Sigmoid colon (tissue), 7 donors: ENCODE data around the gene FAM163B. TPM values are rescaled to one million over a fixed set of nuclear protein-coding genes. Genes with fewer than 3 reads are reported as not detected.

Source experiments
- DNase-seq: peaks from one replicate; pipeline ENCODE4 v3.0.0-alpha.2; 2019
- H3K27ac ChIP-seq, 4 donors: fragments of 200-600 bp; sonication (generic); one replicate each; pipeline ENCODE4 v1.5.1; 2016 to 2019; ENCODE audit warnings: mild to moderate bottlenecking in 1 of 4
- H3K27me3 ChIP-seq, 3 donors: fragments of 200-600 bp; sonication (generic); one replicate each; pipeline ENCODE4 v1.5.1; 2019; ENCODE audit warnings: mild to moderate bottlenecking in 1 of 3
- H3K36me3 ChIP-seq, 4 donors: fragments of 200-600 bp; sonication (generic); one replicate each; pipeline ENCODE4 v1.5.1; 2016 to 2019
- H3K4me1 ChIP-seq, 4 donors: fragments of 200-600 bp; sonication (generic); one replicate each; pipeline ENCODE4 v1.5.1; 2017 to 2019
- H3K4me3 ChIP-seq, 4 donors: fragments of 200-600 bp; sonication (generic); one replicate each; pipeline ENCODE4 v1.5.1; 2017 to 2019; ENCODE audit warnings: mild to moderate bottlenecking in 2 of 4, moderate library complexity in 1 of 4
- H3K9me3 ChIP-seq, 4 donors: fragments of 200-600 bp in 3 of 4; sonication (generic) in 3 of 4; one replicate each; pipeline versions ENCODE4 v1.5.1 to v1.6.1; 2013 to 2019
- EP300 ChIP-seq, 4 donors: sonication (generic); formaldehyde crosslinking; IDR thresholded peaks; one replicate each; pipeline ENCODE4 v1.6.1; 2017; ENCODE audit warnings: antibody characterized with exemption in 4 of 4
- POLR2A ChIP-seq, 2 donors: fragments of 450-650 bp; IDR thresholded peaks; one replicate each; pipeline ENCODE4 v1.6.1; 2016; ENCODE audit warnings: antibody characterized with exemption in 2 of 2, mild to moderate bottlenecking in 2 of 2, moderate library complexity in 2 of 2
- POLR2AphosphoS5 ChIP-seq, 4 donors: sonication (generic); formaldehyde crosslinking; IDR thresholded peaks; one replicate each; pipeline ENCODE4 v1.6.1; 2017; ENCODE audit warnings: antibody characterized with exemption in 4 of 4
- WGBS, 2 donors: extraction: QIAGEN DNeasy Blood & Tissue Kit; methylation state at CpG; one replicate each; pipeline ENCODE4 v1.1.7; 2013; 5-methylcytosine and 5-hydroxymethylcytosine counted together
- intact Hi-C: fragments of 100-400 bp; cut with DNase I; formaldehyde crosslinking; loops from one replicate; pipeline ENCODE4 v1.15.1; 2023
- polyA plus RNA-seq, 3 donors: library from polyadenylated mRNA; stranded (reverse); fragments of 200-250 nt; gene quantifications; one replicate each; pipeline ENCODE4 v1.2.3, GENCODE V29; 2013
- total RNA-seq, 4 donors: library from RNA; depleted of rRNA; stranded (reverse); fragments of >200 nt; gene quantifications; one replicate each; pipeline ENCODE4 v1.1.0, GENCODE V29; 2016
- TF ChIP-seq, protein P1 (sequence below), 4 experiments: fragments of 450-650 bp in 3 of 4; fragments of 200-600 bp in 1 of 4; IDR thresholded peaks; one replicate each; pipeline ENCODE4 v1.5.1; 2016 to 2019; ENCODE audit warnings: antibody characterized with exemption in 4 of 4, mild to moderate bottlenecking in 3 of 4, moderate library complexity in 2 of 4
- donor health status: healthy with polysubstance abuse.
- donor health status: Bipolar disorder and iron deficiency.
- donor health status: healthy.

The FAM163B gene
- total and polyA plus RNA-seq, 7 donors = 0.29 to 2.4 (median 1.2) TPM; not detected in 1

- intact Hi-C loops = no loop called here
Measured at GRCh38 chr9:133639613-133640012, 30.4 kb upstream of the FAM163B start.

DNA sequence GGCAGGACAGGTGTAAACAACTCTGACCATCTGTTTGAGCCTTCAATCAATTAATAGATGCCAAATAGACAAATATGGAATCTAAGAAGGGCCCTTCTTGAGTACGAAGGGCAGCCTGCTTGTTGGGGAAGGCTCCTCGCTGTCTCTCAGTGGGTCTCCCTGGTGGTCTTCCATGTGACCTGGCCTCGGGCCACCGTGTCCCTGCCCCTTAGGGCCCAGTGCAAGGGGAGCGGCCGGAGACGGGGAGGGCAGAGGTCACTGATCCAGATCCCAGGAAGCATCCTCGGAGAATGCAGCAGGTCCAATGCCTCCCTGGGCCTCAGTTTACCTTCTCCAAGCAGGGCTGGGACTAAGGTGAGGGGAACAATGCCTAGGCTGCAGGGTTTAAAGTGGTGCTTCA lies 29.5 kb upstream of the FAM163B start:
- TF ChIP-seq EP300 (IDR thresholded peaks at IDR 0.05) = no peak
- no peak for TF ChIP-seq POLR2A (IDR thresholded peaks at IDR 0.05)
- Histone ChIP-seq H3K27ac (no peak overlapping the region), H3K36me3 (no peaks in the 10 kb centered on the region), H3K4me3 (no peak overlapping the region), H3K4me1 (no peaks in the 10 kb centered on the region), H3K27me3 (peaks cover 0 to 14% (median 0%) of the 10 kb centered on the region in 3 donors), H3K9me3 (no peaks in the 10 kb centered on the region)
- WGBS, 2 donors = 71 to 85% methylated on average over 8 of the region's 8 CpGs
- DNase-seq = no peak
- intact Hi-C loops = no loop called here

More at GRCh38 chr9:133639613-133640012, 30.4 kb upstream of the FAM163B start:
- Histone ChIP-seq H3K36me3 (no peaks in the 10 kb centered on the region), H3K27me3 (peaks cover 0 to 9% (median 0%) of the 10 kb centered on the region in 3 donors), H3K4me3 (no peak overlapping the region), H3K4me1 (no peaks in the 10 kb centered on the region), H3K9me3 (no peaks in the 10 kb centered on the region), H3K27ac (no peak overlapping the region)
- 78 to 88% methylated on average over 8 of the region's 8 CpGs for WGBS, 2 donors
- no peak for TF ChIP-seq EP300 (IDR thresholded peaks at IDR 0.05)
- DNase-seq = no peak

DNA sequence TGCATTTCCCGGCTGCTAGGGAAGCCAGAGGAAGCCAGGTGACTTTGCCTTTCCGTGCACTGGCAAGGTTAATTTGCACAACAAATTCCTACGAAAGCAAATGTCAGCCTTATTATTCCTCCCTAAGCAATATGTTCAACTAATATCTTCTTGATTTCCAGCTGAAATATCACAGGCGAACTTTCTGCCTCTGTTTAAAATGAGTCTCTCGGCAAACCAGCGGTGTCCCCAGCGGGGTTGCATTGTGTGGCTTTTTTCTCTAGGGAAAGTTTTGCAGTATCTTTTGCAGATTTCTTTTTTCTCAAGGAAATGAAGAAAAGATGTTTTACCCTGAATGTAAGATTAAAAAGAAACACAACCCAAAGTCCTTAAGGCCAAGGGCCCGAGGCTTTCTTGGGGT lies 28.9 kb upstream of the FAM163B start:
- DNase-seq = no peak
- 70 to 72% methylated on average over 8 of the region's 8 CpGs for WGBS, 2 donors
- intact Hi-C loops = no loop called here
- Histone ChIP-seq H3K36me3 (no peaks in the 10 kb centered on the region), H3K4me3 (no peak overlapping the region), H3K27me3 (peaks cover 0 to 19% (median 0%) of the 10 kb centered on the region in 3 donors), H3K4me1 (no peaks in the 10 kb centered on the region), H3K9me3 (no peaks in the 10 kb centered on the region), H3K27ac (no peak overlapping the region)
- TF ChIP-seq, protein P1, sequence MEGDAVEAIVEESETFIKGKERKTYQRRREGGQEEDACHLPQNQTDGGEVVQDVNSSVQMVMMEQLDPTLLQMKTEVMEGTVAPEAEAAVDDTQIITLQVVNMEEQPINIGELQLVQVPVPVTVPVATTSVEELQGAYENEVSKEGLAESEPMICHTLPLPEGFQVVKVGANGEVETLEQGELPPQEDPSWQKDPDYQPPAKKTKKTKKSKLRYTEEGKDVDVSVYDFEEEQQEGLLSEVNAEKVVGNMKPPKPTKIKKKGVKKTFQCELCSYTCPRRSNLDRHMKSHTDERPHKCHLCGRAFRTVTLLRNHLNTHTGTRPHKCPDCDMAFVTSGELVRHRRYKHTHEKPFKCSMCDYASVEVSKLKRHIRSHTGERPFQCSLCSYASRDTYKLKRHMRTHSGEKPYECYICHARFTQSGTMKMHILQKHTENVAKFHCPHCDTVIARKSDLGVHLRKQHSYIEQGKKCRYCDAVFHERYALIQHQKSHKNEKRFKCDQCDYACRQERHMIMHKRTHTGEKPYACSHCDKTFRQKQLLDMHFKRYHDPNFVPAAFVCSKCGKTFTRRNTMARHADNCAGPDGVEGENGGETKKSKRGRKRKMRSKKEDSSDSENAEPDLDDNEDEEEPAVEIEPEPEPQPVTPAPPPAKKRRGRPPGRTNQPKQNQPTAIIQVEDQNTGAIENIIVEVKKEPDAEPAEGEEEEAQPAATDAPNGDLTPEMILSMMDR (IDR thresholded peaks at IDR 0.05) = no peak
- no peak for TF ChIP-seq EP300 (IDR thresholded peaks at IDR 0.05)
- TF ChIP-seq POLR2AphosphoS5 (IDR thresholded peaks at IDR 0.05) = no peak
- no peak for TF ChIP-seq POLR2A (IDR thresholded peaks at IDR 0.05)

DNA sequence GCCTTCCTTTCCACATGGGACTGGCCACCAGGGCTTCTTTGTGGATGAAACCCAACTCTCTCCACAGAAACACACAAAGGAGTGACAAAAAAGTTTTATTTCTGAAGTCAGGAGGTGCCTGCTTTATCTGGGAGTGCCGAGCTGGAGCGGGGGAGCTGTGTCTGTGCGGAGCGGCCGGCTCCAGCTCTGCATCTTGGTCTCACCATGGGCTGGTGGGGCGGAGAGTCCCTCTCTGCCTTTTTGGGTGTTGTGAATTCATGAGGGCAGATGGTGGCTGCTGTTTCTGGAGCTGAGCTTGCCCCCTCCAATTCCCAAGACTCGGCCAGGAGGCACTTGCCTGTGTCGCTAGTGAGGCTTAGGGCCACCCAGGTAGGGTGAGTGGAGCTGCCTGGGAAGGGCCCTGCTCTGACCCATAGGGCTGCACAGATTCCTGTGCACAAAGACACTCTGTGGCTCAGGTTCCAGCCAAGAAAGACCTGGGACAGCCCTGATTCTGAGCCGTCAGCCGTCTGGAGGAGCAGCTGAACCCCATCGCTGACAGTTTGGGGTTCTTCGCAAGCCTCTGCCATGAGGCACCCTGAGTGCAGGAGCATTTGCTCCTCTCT lies 28.4 kb upstream of the FAM163B start:
- no peaks in the 10 kb centered on the region for H3K9me3 ChIP-seq
- WGBS, 2 donors = 81% methylated on average over 12 of the region's 12 CpGs
- TF ChIP-seq POLR2A (IDR thresholded peaks at IDR 0.05) = no peak
- TF ChIP-seq POLR2AphosphoS5 (IDR thresholded peaks at IDR 0.05) = no peak
- no peaks in the 10 kb centered on the region for H3K4me1 ChIP-seq
- H3K36me3 ChIP-seq = no peaks in the 10 kb centered on the region
- DNase-seq = no peak
- H3K27me3 ChIP-seq = peaks cover 0 to 19% (median 0%) of the 10 kb centered on the region in 3 donors
- H3K27ac ChIP-seq = no peak overlapping the region
- intact Hi-C loops = no loop called here
- H3K4me3 ChIP-seq = no peak overlapping the region

DNA sequence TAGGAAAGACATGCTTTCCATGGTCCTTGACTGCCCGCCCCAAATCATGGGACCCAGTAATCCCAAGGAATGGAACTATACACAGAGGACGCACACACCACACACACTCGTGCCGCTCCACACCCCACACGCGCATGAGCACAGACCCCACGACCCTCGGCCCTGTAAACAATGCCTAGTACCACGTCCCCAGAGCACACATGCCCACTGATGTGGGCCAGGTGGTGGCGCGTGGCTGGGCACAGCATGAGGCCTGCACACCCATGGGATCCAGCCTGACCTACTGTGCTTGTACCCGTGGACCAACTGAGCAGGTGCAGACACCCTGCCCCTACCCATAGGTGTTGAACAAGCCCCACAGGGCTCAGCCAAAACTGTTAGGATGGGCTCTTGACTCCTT lies 27.7 kb upstream of the FAM163B start:
- no peaks in the 10 kb centered on the region for H3K9me3 ChIP-seq
- TF ChIP-seq, protein P1 (IDR thresholded peaks at IDR 0.05) = no peak
- TF ChIP-seq POLR2AphosphoS5 (IDR thresholded peaks at IDR 0.05) (no peak), EP300 (IDR thresholded peaks at IDR 0.05) (no peak), POLR2A (IDR thresholded peaks at IDR 0.05) (no peak)
- H3K4me3 ChIP-seq = no peak overlapping the region
- no peaks in the 10 kb centered on the region for H3K4me1 ChIP-seq
- 79 to 88% methylated on average over 12 of the region's 12 CpGs for WGBS, 2 donors
- no peak for DNase-seq
- intact Hi-C loops = no loop called here
- H3K27me3 ChIP-seq = peaks cover 0 to 19% (median 0%) of the 10 kb centered on the region in 3 donors
- H3K36me3 ChIP-seq = no peaks in the 10 kb centered on the region
- H3K27ac ChIP-seq = no peak overlapping the region

DNA sequence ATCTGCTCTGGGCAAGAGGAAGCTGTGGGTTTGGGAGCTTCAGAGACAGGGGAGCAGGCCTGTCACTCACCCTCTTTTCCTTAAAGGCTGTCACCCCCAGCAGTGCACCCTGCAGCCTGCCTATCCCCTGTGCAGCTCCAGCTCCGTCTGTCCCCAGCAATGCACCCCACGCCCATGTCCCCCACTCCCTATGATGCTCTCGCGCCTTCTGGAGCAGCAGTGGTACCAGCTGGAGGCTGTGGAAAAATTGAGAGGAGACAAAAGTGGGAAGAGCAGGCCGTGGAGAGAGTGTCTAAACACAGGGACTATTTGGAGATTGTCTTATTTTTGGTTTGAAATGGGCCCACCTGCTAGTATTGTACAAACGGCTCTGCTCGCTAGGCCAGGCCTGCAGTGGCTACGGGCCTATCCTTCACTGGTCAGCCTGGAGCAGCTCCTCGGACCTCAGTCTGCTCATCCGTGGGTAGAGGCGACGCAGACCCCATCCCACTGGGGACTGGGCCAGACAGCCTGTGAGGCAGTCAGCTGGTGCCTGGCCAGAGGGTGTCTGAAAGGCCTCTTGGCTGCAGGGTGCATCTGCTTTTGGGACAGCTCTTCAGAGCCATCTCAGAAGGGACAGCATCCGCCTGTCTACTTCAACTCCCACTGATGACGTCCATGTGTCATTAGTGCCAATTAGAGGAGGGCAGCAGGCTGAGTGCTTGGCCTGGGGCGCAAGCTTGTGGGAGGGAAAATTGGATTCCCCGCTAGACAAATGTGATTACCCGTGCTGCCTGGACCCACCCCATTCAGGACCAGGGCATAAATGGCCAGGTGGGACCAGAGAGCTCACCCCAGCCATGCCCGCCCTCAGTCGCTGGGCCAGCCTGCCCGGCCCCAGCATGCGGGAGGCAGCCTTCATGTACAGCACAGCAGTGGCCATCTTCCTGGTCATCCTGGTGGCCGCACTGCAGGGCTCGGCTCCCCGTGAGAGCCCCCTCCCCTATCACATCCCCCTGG lies 26.6 kb upstream of the FAM163B start, which contains the start of gene DBH:
Gene DBH, plus strand, starts transcription at position 831 of the 999 bp plus-strand sequence. Its CDS starts 9 bp downstream, at position 840.
- intact Hi-C loops = no loop called here
- Histone ChIP-seq H3K9me3 (no peaks in the 10 kb centered on the region), H3K4me1 (no peaks in the 10 kb centered on the region), H3K4me3 (no peak within 1 kb of the TSS), H3K27me3 (peaks cover 0 to 14% (median 0%) of the 10 kb centered on the region in 3 donors), H3K36me3 (no peaks in the 10 kb centered on the region), H3K27ac (no peak within 1 kb of the TSS)
- 78 to 88% methylated on average over 24 of the region's 24 CpGs for WGBS, 2 donors
- DNase-seq = no peak
- TF ChIP-seq POLR2A (IDR thresholded peaks at IDR 0.05) (no peak), POLR2AphosphoS5 (IDR thresholded peaks at IDR 0.05) (no peak), EP300 (IDR thresholded peaks at IDR 0.05) (no peak)
- TF ChIP-seq, protein P1 (IDR thresholded peaks at IDR 0.05) = no peak
